Adrenal gland (tissue), 5 donors: ENCODE data around the gene ZNF425.

Experiments used
- CTCF ChIP-seq, 6 experiments: fragments of 450-650 bp in 4 of 6; fragments of 200-600 bp in 2 of 6; sonication (generic) in 1 of 6; IDR thresholded peaks; 1 replicate in 5 of 6; 2 replicates in 1 of 6; pipeline versions ENCODE4 v1.5.1 to v1.8.0; 2016 to 2021; ENCODE audit warnings: antibody characterized with exemption in 6 of 6, mild to moderate bottlenecking in 2 of 6, moderate library complexity in 1 of 6
- POLR2A ChIP-seq, 2 donors: fragments of 450-650 bp; IDR thresholded peaks; one replicate each; pipeline ENCODE4 v1.6.1; 2017; ENCODE audit warnings: antibody characterized with exemption in 2 of 2, mild to moderate bottlenecking in 2 of 2, moderate library complexity in 1 of 2
- donor health status: DM: no; HTN: no; CAD: no.

DNA sequence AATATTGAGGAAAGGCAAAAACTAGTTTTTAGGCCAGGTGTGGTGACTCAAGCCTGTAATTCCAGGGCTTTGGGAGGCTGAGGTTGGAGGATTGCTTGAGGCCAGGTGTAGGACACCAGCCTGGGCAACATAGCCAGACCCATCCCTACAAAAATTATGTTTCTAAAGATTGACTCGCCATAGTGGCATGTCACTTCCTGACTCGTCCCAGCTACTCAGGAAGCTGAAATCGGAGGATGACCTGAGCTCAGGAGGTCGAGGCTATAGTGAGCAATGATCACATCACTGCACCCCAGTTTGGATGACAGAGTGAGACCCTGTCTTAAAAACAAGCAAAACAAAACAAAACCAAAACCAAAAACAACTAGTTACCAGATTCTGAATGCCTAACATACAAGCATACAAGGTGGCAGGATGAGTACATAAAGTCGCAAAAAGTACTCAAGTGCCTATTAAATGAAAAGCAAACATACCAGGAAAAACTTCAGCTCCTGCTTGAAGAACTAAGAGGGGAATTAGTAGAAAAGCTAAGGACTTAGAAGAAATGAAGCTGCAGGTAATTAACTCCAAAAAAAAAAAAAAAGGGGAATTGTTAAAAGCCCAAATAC is 35.2 kb upstream of the ZNF425 start:
- TF ChIP-seq CTCF (IDR thresholded peaks at IDR 0.05) (no peak), POLR2A (IDR thresholded peaks at IDR 0.05) (no peak)
